Hepatic stellate cell (primary cell): ENCODE results near the gene ZMYND11.
A peak's percentile ranks its signal among the peaks of the same experiment; 100 is the strongest.

Experiments
- DNase-seq: peaks from one replicate; pipeline ENCODE4 v3.0.0; 2011; ENCODE audit warnings: low spot score

The ZMYND11 gene

DNA sequence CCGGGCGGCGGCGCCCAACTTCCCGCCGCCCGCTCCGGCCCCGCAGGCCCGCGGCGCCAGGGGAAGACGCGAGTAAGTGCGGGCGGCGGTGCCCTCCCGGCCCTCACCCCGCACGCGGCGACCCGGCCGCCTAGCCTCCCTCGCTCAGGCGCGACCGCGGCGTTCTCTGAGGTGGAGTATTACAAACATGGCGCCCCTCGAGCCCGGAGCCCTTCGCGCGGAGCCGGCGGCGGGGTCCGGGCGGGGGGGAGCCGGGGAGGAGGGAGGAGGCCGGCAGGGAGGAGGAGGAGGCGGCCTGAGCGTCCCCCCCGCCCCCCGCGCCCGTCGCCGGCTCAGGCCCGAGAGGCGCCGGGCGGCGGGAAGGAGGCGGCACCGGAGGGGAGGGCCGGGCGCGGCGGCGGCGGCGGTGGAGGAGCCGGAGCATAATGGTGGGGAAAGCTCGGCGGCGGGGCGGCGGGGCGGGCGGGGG is at the start of gene ZMYND11:
ZMYND11 (plus strand) TSS at position 324 of the 469 bp plus-strand sequence. CDS start 44,558 bp downstream, outside the sequence.
- DNase-seq: peak; percentile 57

DNA sequence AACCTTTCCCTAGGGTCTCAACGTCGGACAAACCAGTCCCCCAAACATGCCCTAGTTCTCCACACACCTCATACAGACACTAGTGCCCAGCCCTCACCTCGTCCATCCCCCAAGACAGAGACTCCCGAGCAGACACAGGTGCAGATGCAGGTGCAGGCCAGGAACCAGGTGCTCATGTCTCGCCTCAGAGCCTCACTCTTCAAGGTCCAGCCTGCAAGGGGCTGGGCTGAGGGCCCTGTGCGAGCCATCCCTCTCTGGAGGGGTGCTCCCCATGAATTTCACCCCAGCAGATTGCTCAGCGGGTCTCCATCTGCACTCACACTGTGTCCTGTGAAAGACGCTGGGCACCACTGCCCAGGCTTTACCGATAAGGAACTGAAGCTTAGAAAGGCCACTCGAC is 49.2 kb upstream of the ZMYND11 start:
- DNase-seq: no peak

DNA sequence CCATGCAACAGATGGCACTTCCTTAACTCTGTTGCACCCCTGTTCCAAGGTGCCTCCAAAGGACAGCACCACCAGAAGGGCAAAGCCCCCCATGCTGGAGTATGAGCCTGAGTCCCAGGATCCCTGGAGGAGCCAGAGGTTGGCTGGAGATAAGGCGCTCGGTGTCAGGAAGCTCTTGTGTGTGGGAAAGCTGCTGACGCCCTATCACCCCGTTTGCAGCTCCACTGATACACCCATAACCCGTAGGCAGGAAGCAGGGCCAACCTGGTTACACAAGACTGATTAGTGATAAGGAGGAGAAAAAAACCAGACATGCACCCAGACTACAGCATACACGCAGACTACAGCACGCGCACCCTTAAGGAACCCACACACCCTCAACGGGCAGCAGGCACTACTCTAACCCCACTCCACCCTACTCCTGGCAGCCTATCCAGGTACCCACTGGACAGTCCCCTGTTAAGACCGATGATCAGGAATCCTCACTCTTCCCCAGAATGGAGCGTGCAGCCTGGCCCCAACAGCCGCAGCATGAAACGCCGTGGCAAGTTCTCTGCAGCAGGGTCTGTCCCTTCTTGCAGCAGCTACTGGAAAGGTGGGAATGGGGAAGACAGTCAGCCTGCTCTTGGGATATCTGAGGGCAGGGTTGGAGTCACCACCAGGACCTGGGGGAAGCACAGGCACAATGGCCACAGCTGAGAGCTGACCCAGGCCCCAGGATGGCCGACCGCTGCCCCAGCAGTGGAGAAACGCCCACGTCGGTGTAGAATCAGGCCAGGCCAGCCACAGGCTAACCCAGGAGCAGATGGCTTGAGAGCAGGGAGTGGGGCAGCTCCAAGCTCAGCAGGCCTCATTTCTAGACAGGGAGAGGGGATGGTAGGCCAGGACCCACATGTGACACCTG is 47.8 kb upstream of the ZMYND11 start:
- no peak for DNase-seq

DNA sequence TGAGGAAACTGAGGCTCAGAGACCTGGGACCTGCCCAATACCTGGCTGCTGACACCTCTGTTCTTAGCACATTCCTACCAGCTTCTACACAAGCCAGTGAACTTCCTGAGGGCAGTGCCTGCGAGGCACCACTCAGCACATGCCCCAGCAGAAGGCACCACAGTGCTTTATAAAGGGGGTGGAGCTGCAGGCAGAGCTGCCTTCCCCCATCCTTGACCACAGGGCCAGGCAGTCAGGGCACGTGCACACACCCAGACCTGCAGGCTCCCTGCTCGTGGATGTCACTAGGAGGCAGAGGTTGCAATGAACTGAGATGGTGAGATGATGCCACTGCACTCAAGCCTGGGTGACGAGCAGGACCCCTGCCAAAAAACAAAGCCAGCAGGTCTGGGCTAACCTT is 47.0 kb upstream of the ZMYND11 start:
- DNase-seq: no peak

DNA sequence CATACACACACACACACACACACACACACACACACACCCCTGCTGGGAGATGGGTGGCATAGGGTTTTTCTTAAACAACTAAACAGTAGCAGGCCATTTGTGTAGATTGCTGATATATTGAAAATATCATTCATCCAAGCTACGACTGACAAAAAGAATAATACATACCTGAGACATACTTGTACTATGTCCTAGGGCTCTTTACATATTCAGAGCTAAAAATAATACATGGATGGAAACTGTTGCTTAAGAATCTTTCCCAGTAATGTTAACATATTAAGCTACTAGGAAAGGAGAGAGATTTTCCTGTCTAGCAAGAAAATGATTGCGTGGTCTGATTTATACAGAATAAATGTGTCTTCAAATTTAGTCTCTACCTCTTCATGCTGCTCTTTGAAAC is 46.0 kb upstream of the ZMYND11 start:
- no peak for DNase-seq

DNA sequence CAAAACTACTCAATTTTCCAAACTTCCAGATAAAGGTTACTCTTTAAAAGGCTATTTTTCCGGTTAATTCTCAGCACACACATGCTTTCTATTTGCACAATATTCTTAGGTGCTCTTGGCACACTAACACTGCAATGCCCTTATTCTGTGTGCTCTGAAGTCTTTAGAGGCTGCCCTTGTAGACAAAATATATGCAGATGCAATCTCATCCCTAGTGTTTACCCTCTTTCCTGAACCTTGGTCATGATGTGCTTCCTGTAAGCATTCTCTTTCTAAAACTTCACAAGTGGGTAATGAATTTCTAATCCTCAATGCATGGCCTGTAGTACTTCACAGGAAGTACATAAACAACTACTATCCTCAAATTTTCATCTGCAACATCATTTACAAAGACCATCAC is 45.1 kb upstream of the ZMYND11 start:
- DNase-seq: no peak

DNA sequence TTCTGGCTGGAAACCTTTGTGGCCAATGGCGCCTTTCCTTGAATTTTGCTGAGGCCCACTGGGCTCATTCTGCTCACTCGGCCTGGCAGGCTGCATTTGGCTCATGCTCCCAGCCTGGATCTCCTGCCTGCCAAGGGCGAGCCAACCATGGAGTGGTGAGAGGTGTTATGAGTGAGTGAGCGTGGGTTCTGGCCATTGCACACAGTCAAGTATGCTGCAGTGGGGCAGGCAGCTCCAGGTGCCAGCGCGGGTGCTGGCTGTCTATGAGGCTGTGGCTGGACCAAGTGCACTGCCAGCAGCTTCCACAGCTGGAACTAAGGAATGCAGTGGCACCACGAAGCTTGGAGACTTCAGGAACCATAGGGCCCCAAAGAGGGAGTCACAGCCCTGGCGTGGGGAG is 43.9 kb upstream of the ZMYND11 start:
- no peak for DNase-seq

DNA sequence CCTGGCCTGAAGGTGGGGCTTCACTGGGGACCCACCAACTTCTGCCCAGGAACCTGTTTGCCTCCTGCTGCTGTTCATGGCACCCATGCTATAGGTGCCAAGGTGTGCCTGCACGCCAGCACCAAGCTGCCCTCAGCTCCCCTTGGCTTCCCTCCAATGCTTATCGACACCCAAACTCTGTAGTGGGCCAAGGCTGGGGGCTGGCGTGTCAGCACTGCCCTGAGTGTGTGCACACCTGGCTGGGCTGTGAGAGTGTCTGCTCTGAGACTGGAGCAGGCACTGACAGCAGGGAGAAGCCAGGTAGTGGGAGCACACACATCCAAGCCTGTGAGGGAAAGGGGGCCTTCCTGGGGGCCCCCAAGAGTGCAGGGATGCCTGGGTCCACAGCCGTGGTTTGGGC is 43.1 kb upstream of the ZMYND11 start:
- no peak for DNase-seq

DNA sequence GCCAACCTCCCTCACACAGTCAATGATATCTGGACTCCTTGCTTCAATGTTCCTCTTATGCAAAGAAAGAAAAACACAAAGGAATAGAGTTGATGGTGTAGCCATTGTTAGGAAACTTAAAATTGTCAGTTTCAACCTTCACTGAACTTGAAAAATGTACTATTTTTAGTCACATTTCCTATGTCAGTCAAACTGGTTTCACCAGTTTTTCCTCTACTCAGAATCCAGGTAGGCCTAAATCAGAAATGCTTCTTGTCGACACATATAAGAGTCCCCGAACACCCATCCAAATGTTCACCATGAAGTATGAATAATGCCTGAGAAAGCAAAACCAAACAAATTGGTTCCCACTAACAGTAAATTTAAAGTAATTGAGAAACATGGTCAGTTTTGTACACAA is 42.4 kb upstream of the ZMYND11 start:
- no peak for DNase-seq

DNA sequence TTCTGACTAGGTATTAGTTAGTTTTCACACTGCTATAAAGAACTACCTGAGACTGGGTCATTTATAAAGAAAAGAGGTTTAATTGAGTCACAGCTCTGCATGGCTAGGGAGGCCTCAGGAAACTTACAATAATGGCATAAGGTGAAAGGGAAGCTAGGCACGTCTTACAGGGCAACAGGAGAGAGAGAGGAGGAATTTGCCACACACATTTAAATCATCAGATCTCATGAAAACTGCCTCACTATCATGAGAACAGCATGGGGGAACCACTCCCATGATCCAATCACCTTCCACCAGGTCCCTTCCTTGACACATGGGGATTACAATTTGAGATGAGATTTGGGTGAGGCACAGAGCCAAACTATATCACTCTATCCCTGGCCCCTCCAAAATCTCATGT is 40.6 kb upstream of the ZMYND11 start:
- no peak for DNase-seq

DNA sequence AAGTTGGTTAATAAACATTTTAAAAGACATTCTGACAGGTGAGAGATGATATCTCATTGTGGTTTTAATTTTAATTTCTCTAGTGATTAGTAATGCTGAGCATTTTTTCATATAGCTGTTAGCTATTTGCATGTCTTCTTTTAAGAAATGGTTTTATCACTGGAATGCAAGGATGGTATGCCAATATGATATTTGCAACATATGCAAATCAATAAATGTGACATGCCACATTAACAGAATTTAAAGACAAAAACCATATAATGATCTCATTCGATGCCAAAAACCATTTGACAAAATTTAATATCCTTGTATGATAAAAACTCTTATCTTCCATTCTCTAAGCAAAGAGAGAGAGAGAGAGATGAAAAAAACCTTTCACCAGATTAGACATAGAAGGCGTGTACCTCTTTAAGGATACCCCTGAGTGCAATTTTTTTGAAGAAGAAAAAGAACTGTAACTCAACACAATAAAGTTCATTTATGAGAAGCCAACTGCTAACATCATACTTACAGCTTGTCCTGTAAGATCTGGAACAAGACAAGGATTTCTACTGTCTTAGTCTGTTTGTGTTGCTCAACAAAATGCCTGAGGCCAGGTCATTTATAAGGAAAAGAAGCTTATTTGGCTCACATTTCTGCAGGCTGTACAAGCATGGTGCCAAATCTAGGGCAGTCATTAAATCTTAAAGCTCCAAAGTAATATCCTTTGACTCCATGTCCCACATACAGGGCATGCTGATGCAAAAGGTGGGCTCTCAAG is 39.7 kb upstream of the ZMYND11 start:
- DNase-seq: no peak

DNA sequence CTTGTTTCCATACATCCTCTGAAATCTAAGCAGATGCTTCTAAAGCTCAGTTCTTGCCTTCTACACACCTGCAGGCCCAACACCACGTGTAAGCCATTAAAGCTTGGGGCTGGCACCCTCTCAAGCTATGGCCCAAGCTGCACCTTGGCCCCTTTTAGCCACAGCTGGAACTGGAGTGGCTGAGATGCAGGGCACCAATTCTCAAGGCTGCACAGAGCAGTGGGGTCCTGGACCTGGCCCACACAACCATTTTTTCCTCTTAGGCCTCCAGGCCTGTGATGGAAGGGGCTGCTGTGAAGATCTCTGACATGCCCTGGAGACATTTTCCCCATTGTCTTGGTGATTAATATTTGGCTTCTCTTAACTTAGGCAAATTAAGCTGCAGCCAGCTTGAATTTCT is 38.8 kb upstream of the ZMYND11 start:
- no peak for DNase-seq

DNA sequence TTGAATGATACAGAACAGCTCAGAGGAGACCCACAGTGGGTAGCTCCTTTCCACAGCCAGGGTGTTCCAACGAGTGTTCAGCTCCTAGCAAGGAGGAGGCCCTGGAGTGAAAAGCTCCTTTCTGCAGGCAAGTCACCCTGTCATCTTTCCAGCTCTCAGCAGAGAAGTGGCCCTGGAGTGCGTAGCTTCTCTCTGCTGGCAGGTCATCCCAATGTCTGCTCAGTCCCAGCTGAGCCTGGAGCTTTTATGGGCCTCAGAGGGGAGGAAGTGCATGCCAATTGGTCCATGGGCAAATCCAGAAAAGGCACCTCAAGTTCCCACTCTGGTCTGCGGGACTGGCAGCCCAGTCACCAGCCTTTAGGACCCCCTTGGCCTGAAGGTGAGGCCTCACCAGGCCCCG is 30.8 kb upstream of the ZMYND11 start:
- no peak for DNase-seq

DNA sequence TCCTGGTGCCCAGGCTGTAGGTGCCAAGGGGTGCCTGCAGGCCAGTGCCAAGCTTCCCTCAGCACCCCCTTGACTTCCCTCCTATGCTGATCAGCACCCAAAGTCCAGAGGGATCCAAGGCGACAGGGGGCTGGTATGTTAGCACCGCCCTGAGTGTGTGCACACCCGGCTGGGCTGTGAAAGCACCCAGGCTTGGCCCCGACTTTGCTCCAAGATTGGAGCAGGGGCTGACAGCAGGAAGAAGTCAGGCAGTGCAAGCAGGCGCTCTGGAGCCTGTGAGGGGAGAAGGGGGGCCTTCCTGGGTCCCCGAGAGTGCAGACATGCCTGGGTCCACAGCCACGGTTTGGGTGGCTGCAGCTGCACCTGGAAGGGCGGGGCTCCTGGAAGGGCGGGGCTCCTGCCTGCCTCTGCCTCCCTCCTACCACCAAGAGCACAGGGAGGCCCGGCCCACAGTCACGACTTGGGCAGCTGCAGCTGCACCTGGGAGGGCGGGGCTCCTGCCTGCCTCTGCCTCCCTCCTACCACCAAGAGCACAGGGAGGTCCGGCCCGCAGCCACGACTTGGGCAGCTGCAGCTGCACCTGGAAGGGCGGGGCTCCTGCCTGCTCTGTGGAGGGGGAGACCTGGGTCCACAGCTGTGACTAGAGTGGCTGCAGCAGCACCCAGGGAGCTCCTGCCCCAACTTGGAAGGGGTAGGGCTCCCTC is 30.2 kb upstream of the ZMYND11 start:
- no peak for DNase-seq

DNA sequence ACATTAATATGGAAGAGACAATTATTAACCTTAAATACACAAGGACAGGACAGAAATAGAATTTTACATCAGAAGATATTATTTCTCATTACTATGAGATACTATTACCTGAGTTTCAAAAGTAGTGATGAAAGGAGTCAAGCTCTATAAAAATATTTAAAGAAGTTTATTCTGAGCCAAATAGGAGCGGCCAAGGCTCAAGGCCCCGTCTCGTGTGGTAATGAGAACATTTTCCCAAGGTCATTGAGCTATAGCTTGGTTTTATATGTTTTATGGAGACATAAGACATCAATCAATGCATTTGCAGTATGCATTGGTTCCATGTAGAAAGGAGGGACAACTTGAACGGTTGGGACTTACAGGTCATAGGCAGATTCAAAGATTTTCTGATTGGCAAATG is 29.4 kb upstream of the ZMYND11 start:
- no peak for DNase-seq

DNA sequence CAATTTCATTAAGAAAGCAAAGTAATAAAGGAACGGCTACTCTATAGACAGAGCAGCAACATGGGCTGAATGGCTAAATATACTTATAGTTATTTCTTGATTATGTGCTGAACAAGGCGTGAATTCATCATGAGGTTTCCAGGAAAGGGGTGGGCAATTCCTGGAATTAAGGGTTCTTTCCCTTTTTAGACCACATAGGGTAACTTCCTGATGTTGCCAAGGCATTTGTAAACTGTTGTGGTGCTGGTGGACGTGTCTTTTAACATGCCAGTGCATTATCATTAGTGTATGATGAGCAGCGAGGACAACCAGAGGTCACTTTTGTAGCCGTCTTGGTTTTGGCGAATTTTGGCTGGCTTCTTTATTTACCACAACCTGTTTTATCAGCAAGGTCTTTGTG is 28.5 kb upstream of the ZMYND11 start:
- DNase-seq: no peak

DNA sequence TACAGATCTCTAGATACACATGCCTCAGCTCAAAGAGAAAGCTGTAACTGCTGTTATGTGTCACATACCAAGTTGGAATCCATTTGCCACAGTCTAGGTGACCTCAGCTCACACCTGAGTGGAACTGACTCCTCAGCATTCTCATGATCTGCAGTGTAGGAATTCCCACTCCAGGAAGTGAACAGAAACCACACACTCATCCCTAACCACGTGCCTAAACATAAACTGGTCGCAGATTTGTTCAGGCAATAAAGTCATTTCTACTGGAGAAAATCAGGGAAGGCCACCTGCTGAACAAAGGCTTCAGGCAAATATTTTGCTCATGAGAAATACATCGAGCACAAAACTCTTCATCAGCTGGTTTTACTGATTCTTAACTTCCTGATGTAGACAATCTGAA is 23.0 kb upstream of the ZMYND11 start:
- no peak for DNase-seq

DNA sequence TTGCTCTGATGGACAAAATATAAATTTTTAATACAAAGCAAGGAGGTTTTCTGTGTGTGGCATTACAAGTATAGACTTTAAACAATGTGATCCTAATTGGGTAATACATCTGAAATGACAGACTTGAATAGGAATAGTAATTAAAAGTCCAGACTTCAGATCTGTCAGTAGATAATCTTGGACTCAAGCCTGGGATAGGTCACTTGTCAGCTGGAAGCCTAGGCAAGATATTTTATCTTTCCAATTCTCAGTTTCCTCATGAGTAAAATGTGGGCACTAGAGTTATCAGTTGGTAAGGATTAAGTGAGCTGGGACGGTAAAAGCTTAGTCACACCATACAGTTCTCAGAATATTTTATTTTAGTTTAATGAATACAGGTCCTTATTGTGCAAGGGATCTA is 10.4 kb upstream of the ZMYND11 start:
- no peak for DNase-seq

DNA sequence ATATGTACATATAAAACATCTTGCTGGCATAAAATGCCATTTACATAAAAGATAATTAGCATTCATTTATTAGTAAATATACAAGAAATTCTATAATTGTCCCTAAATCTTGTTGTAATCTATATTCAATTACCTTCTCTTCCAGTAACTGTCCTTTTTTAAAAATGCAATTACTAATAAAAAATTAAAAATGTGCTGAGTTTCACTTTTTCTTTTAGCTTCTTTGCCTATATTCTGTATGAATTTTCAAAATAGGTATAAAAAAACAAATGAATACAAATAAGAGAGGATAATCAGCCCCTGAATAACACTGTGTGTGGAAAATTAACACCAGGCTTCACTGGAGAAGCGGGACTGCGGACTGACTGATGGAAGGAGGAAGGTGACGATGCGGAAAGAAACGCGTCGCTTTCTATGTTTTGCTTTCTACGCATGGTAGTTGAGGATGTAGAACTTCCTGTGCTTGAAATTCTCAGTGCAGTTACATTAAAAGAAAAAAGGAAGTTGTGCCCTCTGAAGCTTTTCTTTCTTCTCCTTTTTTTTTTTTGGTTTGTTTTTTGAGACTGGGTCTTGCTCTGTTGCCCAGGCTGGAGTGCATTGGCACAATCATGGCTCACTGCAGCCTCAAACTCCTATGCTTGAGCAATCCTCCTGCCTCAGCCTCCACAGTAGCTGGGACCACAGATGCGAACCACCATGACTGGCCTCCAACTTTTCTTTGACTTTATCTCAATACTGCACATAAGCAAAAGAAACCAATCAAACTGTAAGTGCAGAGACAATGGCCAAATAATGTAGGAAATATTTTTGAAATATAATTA is 7.4 kb upstream of the ZMYND11 start:
- no peak for DNase-seq

DNA sequence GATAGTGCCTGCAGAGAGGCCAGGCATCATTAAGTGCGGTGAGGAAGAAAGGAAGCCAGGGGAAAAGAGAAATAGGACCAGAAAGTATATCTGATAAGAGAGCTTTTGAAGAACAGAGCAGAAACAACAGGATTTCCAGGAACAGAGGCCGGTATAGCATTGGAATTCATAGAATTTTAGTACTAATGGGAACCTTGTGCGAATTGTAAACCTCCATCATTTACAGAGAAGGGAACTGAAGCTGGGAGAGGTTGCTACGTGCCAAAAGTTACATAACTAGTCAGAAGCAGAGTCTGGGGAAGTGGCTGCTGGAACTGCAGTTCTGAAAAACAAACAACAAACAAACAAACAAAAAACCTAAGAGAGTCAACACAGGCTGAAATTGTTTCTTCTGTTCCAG is 5.4 kb upstream of the ZMYND11 start:
- no peak for DNase-seq

DNA sequence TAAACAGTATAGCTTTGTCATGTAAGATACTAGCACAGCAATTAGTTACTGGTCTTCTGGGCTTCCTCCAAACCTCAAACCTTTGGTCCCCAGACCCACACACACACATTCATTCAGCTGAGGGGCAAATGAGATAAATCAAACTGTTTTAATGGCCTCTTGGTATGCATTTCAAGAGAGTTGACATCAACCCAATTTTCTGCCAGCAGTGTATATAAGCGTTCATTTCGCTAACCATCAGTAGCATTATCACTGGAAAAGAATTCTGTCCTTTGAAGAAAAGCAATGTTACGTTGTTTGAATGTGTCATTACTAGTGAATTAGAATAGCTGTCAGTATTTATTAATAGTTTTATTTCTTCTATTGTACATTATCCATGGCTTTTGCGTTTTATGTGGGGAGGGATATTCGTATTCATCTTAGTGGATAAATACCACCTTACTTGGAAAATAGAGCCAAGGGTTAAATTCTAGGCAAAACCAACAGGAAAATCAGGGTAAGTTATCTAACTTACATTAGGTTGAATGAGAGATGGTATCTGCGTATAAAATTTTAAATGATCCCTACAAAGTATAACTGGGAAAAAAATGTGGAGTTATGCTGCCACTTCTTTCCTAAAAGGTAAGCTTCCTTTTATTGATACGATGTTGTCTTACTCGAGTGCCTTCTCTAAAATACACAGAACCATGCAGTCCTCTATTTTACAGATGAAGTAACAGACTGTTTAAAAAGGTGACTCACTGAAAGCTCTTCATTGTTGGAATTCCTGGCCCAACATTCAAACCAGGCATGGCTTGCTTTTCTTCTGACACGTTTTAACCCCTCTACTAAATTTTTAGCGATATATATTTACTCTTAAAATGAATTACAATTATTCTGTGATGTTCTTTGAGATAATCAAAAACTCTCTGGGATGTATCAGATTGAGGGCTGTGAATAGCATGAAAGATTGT is 2.0 kb upstream of the ZMYND11 start:
- peak; percentile 69 for DNase-seq
